ENCODE results near the gene WDR59. TPM values are rescaled to one million over a fixed set of nuclear protein-coding genes. Genes with fewer than 3 reads are reported as not detected.

The WDR59 gene
- total RNA-seq, 2 donors from 2014 or later, result 28.8 to 36.8 TPM

- Histone ChIP-seq H3K27ac (no peak overlapping the region), H3K9me3 (no peaks in the 10 kb centered on the region), H3K4me3 (no peak overlapping the region), H3K27me3 (replicated peaks; ENCODE audit: insufficient read depth) (no peaks in the 10 kb centered on the region), H3K4me1 (ENCODE audit: control insufficient read depth in 1 of 2, low read depth in 2 of 2) (no peaks in the 10 kb centered on the region), H3K36me3 (peaks cover 45% of the 10 kb centered on the region)
- DNase-seq (ENCODE audit: low spot score) (no peak), ATAC-seq (ENCODE audit: insufficient number of reproducible peaks, low FRiP score, low read depth) (no peak)
- no peak for TF ChIP-seq CTCF (IDR thresholded peaks at IDR 0.05)
Measured at GRCh38 chr16:74950511-74950910, 34.4 kb downstream of the WDR59 start.

GRCh38 chr16:74949309-74949708 is 35.6 kb downstream of the WDR59 start:
- Histone ChIP-seq H3K4me1 (ENCODE audit: control insufficient read depth in 1 of 2, low read depth in 2 of 2) (no peaks in the 10 kb centered on the region), H3K4me3 (no peak overlapping the region), H3K27me3 (replicated peaks; ENCODE audit: insufficient read depth) (no peaks in the 10 kb centered on the region), H3K36me3 (peaks cover 38% of the 10 kb centered on the region), H3K9me3 (no peaks in the 10 kb centered on the region), H3K27ac (no peak overlapping the region)
- no peak for TF ChIP-seq CTCF (IDR thresholded peaks at IDR 0.05)
- DNase-seq (ENCODE audit: low spot score) (no peak), ATAC-seq (ENCODE audit: insufficient number of reproducible peaks, low FRiP score, low read depth) (no peak)

GRCh38 chr16:74944466-74944865 is 40.5 kb downstream of the WDR59 start:
- H3K36me3 ChIP-seq, result peaks cover 36% of the 10 kb centered on the region
- ATAC-seq (ENCODE audit: insufficient number of reproducible peaks, low FRiP score, low read depth) (no peak), DNase-seq (ENCODE audit: low spot score) (no peak)

GRCh38 chr16:74942977-74943918 is 41.7 kb downstream of the WDR59 start:
- no peak for DNase-seq (ENCODE audit: low spot score)
- H3K4me3 ChIP-seq, result no peak overlapping the region
- H3K27ac ChIP-seq, result no peak overlapping the region
- no peaks in the 10 kb centered on the region for H3K4me1 ChIP-seq (ENCODE audit: control insufficient read depth in 1 of 2, low read depth in 2 of 2)
- no peaks in the 10 kb centered on the region for H3K9me3 ChIP-seq
- no peaks in the 10 kb centered on the region for H3K27me3 ChIP-seq (replicated peaks; ENCODE audit: insufficient read depth)
- TF ChIP-seq CTCF (IDR thresholded peaks at IDR 0.05), result no peak
- ATAC-seq (ENCODE audit: insufficient number of reproducible peaks, low FRiP score, low read depth), result no peak
- H3K36me3 ChIP-seq, result peaks cover 31% of the 10 kb centered on the region

More at GRCh38 chr16:74944466-74944865, 40.5 kb downstream of the WDR59 start:
- TF ChIP-seq CTCF (IDR thresholded peaks at IDR 0.05), result no peak
- Histone ChIP-seq H3K27ac (no peak overlapping the region), H3K4me3 (no peak overlapping the region), H3K9me3 (no peaks in the 10 kb centered on the region), H3K27me3 (replicated peaks; ENCODE audit: insufficient read depth) (no peaks in the 10 kb centered on the region), H3K4me1 (ENCODE audit: control insufficient read depth in 1 of 2, low read depth in 2 of 2) (no peaks in the 10 kb centered on the region)

GRCh38 chr16:74942566-74942965 is 42.4 kb downstream of the WDR59 start:
- no peak for TF ChIP-seq CTCF (IDR thresholded peaks at IDR 0.05)
- no peaks in the 10 kb centered on the region for H3K27me3 ChIP-seq (replicated peaks; ENCODE audit: insufficient read depth)
- no peaks in the 10 kb centered on the region for H3K9me3 ChIP-seq
- no peak overlapping the region for H3K4me3 ChIP-seq
- H3K36me3 ChIP-seq, result peaks cover 29% of the 10 kb centered on the region
- no peak overlapping the region for H3K27ac ChIP-seq
- DNase-seq (ENCODE audit: low spot score) (no peak), ATAC-seq (ENCODE audit: insufficient number of reproducible peaks, low FRiP score, low read depth) (no peak)
- H3K4me1 ChIP-seq (ENCODE audit: control insufficient read depth in 1 of 2, low read depth in 2 of 2), result no peaks in the 10 kb centered on the region
